ENCODE results near the gene GIMAP8. TPM values are rescaled to one million over a fixed set of nuclear protein-coding genes. Genes with fewer than 3 reads are reported as not detected.

GIMAP8 gene
- total and polyA plus RNA-seq, 2 of the 8 experiments (the other 6 are each of a cell fraction or from before 2014, with no cell fraction given): not detected

- no peak for TF ChIP-seq EP300 (IDR thresholded peaks at IDR 0.05; ENCODE audit: borderline replicate concordance in 1 of 2, low read depth in 2 of 2, low read length in 2 of 2)
Observed at GRCh38 chr7:150514748-150515222, 64.4 kb downstream of the GIMAP8 start, which contains the start of gene GIMAP7 (continued).

Data from H1 (cell line).